Large intestine (tissue), 3 donors: ENCODE measurements around the gene MED16. TPM values are rescaled to one million over a fixed set of nuclear protein-coding genes. Genes with fewer than 3 reads are reported as not detected.

Experiments used
- DNase-seq, 2 donors: peaks; one replicate each; pipeline versions ENCODE4 v3.0.0 to v3.0.0-alpha.2; 2013
- H3K27ac ChIP-seq: one replicate; pipeline ENCODE4 v1.5.1; 2013; ENCODE audit warnings: low read length
- H3K27me3 ChIP-seq: 2 replicates; pipeline ENCODE4 v1.6.1; 2013; ENCODE audit warnings: low read length; ENCODE audit not compliant: control insufficient read depth, insufficient read depth
- H3K36me3 ChIP-seq: 2 replicates; pipeline ENCODE4 v1.6.1; 2013; ENCODE audit warnings: low read length; ENCODE audit not compliant: control insufficient read depth, insufficient read depth
- H3K4me1 ChIP-seq: one replicate; pipeline ENCODE4 v1.6.1; 2013; ENCODE audit warnings: low read length; ENCODE audit not compliant: control insufficient read depth, insufficient read depth
- H3K4me3 ChIP-seq: one replicate; pipeline ENCODE4 v1.5.1; 2013; ENCODE audit warnings: low read length
- H3K9me3 ChIP-seq: one replicate; pipeline ENCODE4 v1.6.1; 2013; ENCODE audit warnings: mild to moderate bottlenecking, low read depth, low read length, moderate library complexity; ENCODE audit not compliant: control insufficient read depth
- WGBS: methylation state at CpG from one replicate; pipeline ENCODE4 v1.1.5; 2013; ENCODE audit warnings: low lambda C conversion rate; ENCODE audit not compliant: insufficient coverage; 5-methylcytosine and 5-hydroxymethylcytosine counted together
- polyA plus RNA-seq: library from polyadenylated mRNA; unstranded; fragments of 120-200 nt; gene quantifications from one replicate; pipeline ENCODE4 v1.2.1, GENCODE V29; 2013

The MED16 gene
- polyA plus RNA-seq, 1 donor: 41.7 TPM

DNA sequence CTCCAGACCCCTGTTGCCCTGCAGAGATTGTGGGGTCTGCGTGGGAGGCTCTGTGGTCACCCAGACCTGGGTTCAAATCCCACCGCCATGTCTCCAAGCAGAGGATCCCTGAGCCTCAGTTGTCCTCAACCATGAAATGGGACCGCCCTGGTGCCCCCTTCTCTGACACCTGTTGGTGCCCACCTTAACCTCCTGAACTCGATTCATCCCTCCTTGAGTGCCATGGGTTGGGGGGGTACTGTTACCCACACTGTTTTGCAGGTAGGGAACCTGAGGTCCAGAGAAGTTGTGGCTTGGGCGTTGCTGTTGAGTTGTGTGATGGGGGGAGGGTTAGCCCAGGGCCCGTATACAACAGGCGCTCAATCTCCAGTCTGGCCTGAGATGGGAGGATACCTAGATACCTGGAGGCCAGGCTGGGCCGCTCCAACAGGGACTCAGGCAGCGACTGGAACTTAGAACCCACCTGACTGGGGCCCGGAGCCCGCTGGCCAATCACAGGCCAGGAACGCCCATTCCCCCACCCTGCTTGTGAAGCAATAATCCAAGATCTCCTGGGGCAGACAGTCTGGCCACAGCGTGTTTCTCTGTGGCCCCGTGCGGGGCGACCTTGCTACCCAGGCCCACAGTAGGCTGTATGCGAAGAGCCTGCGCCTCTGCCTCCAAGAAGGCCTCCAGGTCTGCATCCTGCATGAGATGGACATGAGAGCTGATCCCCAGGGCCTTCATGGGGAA lies 35.6 kb upstream of the MED16 start:
- H3K27me3 ChIP-seq: no peaks in the 10 kb centered on the region
- WGBS: no CpG with 5 or more reads among the region's 18 CpGs
- H3K9me3 ChIP-seq: peaks cover 4% of the 10 kb centered on the region
- H3K4me1 ChIP-seq: peaks cover 41% of the 10 kb centered on the region
- peak overlapping the region; percentile 97 for H3K27ac ChIP-seq
- H3K4me3 ChIP-seq: peak overlapping the region; percentile 100
- peaks cover 43% of the 10 kb centered on the region for H3K36me3 ChIP-seq
- DNase-seq: peak; percentile 92 to 97

DNA sequence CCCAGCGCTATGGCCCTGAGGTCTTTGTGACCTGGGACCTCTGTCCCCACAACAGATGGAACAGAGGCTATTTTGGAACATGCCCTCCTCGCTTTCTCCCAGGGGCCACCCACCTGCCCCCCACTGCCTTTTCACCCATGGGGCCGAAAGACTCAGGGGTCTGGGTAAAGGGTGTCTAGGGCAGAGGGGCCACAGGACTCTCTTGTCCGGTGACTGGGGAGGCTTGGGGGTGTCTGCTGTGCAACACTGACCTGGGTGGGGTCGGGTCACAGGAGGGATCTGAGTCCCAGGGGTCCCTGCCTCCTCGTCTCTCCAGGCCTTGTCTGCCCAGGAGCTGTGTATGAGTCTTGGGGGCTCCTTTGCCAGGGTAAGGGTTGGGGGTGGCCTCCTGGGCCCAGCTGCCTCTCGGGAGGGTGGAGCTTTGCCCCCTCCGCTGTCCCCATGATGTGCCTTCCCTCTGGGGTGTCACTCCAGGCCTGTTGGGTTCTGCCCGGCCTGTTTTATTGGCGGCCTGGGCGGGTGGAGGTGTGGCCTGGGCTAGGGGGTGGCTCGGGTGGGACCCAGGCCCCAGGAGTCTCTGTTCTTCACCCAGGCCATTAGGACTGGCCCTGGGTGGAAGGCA lies 34.9 kb upstream of the MED16 start:
- DNase-seq: peak; percentile 84 to 93
- H3K4me1 ChIP-seq: peaks cover 36% of the 10 kb centered on the region
- no CpG with 5 or more reads among the region's 12 CpGs for WGBS

DNA sequence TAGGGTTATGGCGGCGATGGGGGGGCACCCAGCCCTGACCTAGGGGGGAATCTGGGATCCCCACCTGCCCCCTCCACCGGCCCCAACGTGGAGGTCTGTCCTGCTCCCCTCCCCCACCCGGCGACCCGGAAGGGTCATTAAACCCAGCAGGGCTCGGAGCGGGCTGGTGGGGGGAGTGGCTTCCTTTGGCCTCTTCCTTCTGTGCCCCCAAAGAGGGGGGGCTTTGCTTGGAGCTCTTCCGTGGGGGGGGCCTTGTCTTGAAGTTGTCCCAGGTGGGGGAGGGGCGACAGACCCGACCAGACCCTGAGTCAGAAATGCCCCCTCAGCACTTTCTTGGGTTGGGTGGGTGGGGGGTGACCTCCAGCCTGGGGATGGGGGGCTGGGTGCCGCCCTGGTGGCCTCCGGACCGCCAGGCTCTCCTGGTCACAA lies 34.4 kb upstream of the MED16 start:
- Histone ChIP-seq H3K36me3 (peaks cover 30% of the 10 kb centered on the region), H3K4me1 (peaks cover 32% of the 10 kb centered on the region), H3K9me3 (peaks cover 4% of the 10 kb centered on the region), H3K4me3 (peak overlapping the region; percentile 100), H3K27me3 (no peaks in the 10 kb centered on the region), H3K27ac (peak overlapping the region; percentile 97)
- DNase-seq: peak in 1 of 2 donors; percentile 80
- WGBS: no CpG with 5 or more reads among the region's 15 CpGs

More for the DNA sequence above, 34.9 kb upstream of the MED16 start:
- Histone ChIP-seq H3K27me3 (no peaks in the 10 kb centered on the region), H3K27ac (peak overlapping the region; percentile 97), H3K36me3 (peaks cover 35% of the 10 kb centered on the region), H3K9me3 (peaks cover 4% of the 10 kb centered on the region), H3K4me3 (peak overlapping the region; percentile 100)

DNA sequence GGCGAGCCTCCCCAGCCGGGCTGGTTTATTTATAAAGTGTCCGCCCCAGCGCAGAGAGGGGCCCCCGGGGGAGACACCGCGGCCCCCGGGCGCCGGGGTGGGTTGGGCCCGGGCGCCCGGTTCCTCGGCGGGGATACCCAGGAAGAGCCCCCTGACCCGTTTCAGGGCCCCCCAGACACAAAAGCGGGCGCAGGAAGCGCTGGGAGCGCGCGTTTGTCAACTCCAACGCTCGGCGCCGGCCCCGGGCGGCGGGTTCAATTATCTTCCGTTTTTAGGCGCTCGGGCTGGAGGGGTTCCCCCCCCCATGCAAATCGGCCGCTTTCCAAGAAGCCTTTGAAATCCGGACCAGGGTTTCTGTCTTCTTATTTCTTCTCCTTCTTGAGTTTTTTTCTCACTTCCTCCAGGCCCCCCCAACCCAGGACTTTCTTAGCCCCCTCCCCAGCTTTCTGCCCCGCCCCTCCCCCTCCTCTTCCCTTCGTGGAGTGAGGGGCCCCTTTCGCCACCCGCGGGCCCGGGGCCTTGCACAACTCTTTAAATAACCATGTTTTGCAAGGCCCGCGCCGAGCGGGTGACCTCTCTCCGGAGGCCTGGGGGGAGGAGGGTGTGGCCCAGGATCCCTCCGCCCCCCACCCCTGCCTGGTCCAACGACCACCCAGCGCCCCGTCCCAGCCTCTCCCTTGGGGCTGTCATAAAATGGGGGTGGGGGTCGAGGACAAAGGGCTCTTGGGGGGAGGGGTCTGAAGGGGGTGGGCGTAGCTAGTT lies 33.8 kb upstream of the MED16 start:
- DNase-seq: peak; percentile 79 to 90
- no CpG with 5 or more reads among the region's 52 CpGs for WGBS
- peaks cover 24% of the 10 kb centered on the region for H3K36me3 ChIP-seq

DNA sequence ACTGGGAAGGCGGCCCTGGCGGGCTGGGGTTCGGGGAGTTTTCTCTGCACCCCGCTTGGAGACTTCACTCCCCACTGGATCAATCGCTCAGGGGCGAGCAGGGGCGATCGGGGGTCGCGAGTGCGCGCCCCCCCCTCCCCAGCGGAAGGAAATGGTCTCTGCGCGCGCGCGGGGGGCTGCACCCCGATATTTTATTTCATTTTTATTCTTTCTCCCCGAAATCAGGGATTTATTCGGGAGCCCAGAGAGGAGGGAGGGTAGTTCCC lies 33.3 kb upstream of the MED16 start:
- Histone ChIP-seq H3K9me3 (peaks cover 4% of the 10 kb centered on the region), H3K27ac (peak overlapping the region; percentile 97), H3K27me3 (peaks cover 2% of the 10 kb centered on the region), H3K4me3 (peak overlapping the region; percentile 100), H3K36me3 (peaks cover 22% of the 10 kb centered on the region), H3K4me1 (peaks cover 30% of the 10 kb centered on the region)
- no CpG with 5 or more reads among the region's 21 CpGs for WGBS
- DNase-seq: no peak

More for the DNA sequence above, 33.8 kb upstream of the MED16 start:
- peaks cover 29% of the 10 kb centered on the region for H3K4me1 ChIP-seq
- peak overlapping the region; percentile 100 for H3K4me3 ChIP-seq
- peak overlapping the region; percentile 97 for H3K27ac ChIP-seq
- H3K9me3 ChIP-seq: peaks cover 4% of the 10 kb centered on the region
- H3K27me3 ChIP-seq: no peaks in the 10 kb centered on the region

DNA sequence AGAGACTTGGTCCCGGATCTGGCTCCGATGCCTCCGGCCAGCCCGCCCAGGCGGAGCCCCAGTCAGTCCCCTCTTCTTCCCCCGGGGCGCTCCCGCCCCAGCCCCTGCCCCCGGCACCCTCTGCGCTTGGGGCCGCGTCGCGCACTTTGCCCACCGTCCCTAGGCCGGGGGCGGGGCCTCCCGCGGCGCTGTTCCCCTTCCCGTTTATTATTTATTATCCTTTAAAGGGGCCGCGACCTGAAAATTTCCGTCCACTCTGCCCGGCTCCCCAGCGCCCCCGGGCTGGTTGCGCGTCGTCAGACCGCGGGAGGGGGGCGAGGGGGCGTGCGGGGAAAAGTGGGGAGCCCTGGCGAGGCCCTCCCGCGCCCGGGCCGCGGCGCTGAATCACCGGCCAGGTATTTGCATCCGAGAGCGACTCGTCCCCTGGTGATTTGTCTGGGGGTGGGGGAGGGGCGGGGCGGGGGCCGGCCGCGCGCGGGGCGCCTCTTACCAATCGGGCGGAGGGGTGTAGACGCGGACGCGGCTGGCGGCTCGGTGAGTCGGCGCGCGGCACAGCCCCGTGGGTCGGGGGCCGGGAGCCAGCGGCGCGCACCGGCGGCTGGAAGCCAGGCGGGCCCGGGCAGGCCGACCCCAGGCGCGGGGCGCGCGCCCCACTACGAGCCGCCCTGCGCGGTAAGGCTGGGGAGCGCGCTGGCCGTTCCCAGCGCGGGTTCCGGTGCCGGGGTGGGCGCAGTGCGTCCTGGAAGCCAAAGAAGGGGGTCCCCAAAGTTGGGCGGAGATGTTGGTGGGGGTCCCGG lies 32.7 kb upstream of the MED16 start, which contains the start of gene ARID3A:
ARID3A (plus strand) TSS at position 510 of the 797 bp plus-strand sequence. CDS start 3,494 bp downstream, outside the sequence.
- peaks cover 7% of the 10 kb centered on the region for H3K27me3 ChIP-seq
- peak within 1 kb of the TSS; percentile 100 for H3K4me3 ChIP-seq
- peaks cover 4% of the 10 kb centered on the region for H3K9me3 ChIP-seq
- H3K27ac ChIP-seq: peak within 1 kb of the TSS; percentile 97
- WGBS: no CpG with 5 or more reads among the region's 97 CpGs
- peaks cover 17% of the 10 kb centered on the region for H3K36me3 ChIP-seq
- peaks cover 32% of the 10 kb centered on the region for H3K4me1 ChIP-seq
- peak; percentile 80 to 95 for DNase-seq

DNA sequence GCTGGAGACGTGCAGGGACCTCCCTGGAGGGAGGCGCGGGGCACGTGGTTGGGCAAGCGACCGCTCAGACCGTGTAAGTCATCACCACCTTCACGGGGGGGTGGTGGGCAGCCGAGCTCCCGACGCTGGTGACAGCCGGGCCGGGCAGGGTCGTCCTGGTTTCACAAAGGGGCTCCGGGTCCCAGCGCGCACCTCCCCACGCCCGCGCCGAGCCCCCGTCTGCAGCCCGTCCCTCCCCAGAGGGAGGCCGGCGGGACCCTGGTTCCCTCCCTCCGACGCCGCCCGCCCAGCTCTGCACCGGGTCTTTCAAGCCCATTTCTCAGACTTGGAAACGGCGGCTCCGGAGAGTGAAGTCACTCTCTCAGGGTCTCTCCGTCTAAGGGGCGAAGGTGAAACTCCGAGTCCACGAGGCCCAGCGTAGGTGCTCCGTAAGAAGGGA lies 32.1 kb upstream of the MED16 start:
- no CpG with 5 or more reads among the region's 39 CpGs for WGBS
- H3K27me3 ChIP-seq: peaks cover 13% of the 10 kb centered on the region
- DNase-seq: peak in 1 of 2 donors; percentile 71
- H3K4me3 ChIP-seq: peak overlapping the region; percentile 100
- H3K9me3 ChIP-seq: peaks cover 4% of the 10 kb centered on the region
- H3K36me3 ChIP-seq: peaks cover 12% of the 10 kb centered on the region
- peaks cover 32% of the 10 kb centered on the region for H3K4me1 ChIP-seq
- peak overlapping the region; percentile 96 for H3K27ac ChIP-seq

DNA sequence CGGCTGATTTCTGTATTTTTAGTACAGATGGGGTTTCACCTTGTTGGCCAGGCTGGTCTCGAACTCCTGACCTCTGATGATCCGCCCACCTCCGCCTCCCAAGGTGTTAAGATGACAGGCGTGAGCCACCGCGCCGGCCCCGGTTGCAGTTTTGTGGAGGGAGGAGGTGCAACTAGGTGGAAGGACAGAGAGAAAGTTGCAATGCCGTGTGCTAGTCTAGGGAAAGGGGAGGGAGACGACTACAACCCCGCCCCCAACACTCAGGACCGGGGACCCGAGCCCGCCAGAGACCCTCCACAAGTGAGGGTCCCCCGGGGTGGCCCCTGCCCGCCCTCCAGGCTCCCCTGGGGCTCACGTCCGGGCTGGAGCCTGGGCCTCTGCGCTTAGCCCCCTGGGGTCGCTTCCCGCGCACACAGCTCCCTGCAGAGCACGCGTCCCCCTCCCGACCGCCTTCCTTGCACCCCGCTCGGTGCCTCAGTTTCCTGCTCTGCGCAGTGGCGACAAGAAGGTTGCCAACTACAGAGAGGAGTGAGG lies 31.6 kb upstream of the MED16 start:
- H3K9me3 ChIP-seq: peaks cover 5% of the 10 kb centered on the region
- H3K4me3 ChIP-seq: peak overlapping the region; percentile 100
- peaks cover 7% of the 10 kb centered on the region for H3K36me3 ChIP-seq
- WGBS: no CpG with 5 or more reads among the region's 31 CpGs
- peaks cover 16% of the 10 kb centered on the region for H3K27me3 ChIP-seq
- peak in 1 of 2 donors; percentile 57 for DNase-seq
- peak overlapping the region; percentile 96 for H3K27ac ChIP-seq
- peaks cover 30% of the 10 kb centered on the region for H3K4me1 ChIP-seq

DNA sequence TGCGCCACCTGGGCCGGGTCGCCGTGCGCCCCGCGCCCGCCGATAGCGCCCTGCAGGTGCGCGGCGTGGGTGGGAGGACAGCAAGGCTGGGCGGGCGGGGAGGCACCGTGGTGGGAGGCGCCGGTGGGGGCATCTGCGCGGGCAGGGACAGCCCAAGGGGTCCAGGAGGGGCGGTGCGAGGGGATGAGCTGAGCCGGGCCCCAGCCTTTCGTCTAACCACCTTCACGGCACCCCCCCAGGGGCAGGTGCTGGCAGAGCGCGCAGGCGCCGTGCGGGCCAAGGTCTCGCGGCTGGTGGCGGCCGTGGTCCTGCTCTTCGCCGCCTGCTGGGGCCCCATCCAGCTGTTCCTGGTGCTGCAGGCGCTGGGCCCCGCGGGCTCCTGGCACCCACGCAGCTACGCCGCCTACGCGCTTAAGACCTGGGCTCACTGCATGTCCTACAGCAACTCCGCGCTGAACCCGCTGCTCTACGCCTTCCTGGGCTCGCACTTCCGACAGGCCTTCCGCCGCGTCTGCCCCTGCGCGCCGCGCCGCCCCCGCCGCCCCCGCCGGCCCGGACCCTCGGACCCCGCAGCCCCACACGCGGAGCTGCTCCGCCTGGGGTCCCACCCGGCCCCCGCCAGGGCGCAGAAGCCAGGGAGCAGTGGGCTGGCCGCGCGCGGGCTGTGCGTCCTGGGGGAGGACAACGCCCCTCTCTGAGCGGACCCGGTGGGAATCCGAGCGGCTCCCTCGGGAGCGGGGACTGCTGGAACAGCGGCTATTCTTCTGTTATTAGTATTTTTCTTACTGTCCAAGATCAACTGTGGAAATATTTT lies 27.3 kb upstream of the MED16 start:
- peak in 1 of 2 donors; percentile 74 for DNase-seq
- H3K36me3 ChIP-seq: no peaks in the 10 kb centered on the region
- no peak overlapping the region for H3K27ac ChIP-seq
- H3K9me3 ChIP-seq: peaks cover 21% of the 10 kb centered on the region
- 7% methylated on average over 6 of the region's 84 CpGs for WGBS
- H3K4me3 ChIP-seq: peak overlapping the region; percentile 18
- peaks cover 46% of the 10 kb centered on the region for H3K27me3 ChIP-seq
- H3K4me1 ChIP-seq: peaks cover 40% of the 10 kb centered on the region
